LNCAP (cell line): Measurements from ENCODE around the gene BCR.

ENCODE experiments used
- CTCF ChIP-seq: fragments of 450-650 bp; IDR thresholded peaks from 2 replicates; pipeline ENCODE4 v1.5.1; 2017; ENCODE audit warnings: mild to moderate bottlenecking

BCR gene

GRCh38 chr22:23138584-23139435 lies 41.5 kb upstream of the BCR start:
- no peak for TF ChIP-seq CTCF

DNA sequence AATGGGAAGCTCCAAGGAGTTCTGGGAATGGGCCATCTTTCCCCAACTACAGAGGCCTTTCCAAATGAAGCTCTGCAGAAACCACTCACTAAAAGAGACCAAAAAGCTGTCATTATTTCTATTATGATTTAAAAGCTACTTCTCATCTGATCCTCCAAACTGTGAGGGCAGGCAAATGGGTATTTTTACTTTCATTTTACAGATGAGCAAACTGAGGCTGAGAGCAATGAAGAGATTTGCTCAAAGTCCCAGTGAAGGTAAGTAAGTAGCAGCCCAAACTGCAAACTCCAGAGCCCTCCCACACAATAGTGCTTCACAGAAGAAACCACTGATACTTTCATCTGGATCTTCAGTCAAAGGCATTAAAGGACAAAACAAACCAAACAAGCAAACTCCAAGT lies 39.9 kb upstream of the BCR start:
- TF ChIP-seq CTCF = no peak

- TF ChIP-seq CTCF = no peak
Measured at GRCh38 chr22:23142546-23143105, 37.7 kb upstream of the BCR start.

- TF ChIP-seq CTCF = no peak
Measured at GRCh38 chr22:23143119-23143518, 37.2 kb upstream of the BCR start.

DNA sequence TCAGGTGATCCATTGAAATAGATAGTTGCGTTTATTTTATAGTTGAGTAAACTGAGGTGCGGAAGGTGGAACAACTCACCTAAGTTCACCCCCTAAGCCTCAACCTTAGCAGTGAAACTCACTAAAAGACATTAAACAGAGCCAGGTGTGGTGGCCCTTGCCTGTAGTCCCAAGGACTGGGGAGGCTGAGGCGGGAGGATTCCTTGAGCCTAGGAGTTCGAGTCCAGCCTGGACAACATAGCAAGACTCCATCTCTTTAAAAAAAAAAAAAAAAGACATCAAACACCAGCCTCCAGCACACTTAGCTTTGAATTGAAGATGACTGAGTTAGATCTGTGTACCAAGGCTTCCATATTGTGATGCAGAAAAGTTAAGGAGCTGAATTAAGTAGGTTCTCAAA lies 35.9 kb upstream of the BCR start:
- no peak for TF ChIP-seq CTCF

- TF ChIP-seq CTCF = no peak
Measured at GRCh38 chr22:23144932-23145877, 35.1 kb upstream of the BCR start, which contains the start of gene RAB36. RAB36 (plus strand) TSS chr22:23145477; CDS start chr22:23146617, 1,140 bp downstream.

DNA sequence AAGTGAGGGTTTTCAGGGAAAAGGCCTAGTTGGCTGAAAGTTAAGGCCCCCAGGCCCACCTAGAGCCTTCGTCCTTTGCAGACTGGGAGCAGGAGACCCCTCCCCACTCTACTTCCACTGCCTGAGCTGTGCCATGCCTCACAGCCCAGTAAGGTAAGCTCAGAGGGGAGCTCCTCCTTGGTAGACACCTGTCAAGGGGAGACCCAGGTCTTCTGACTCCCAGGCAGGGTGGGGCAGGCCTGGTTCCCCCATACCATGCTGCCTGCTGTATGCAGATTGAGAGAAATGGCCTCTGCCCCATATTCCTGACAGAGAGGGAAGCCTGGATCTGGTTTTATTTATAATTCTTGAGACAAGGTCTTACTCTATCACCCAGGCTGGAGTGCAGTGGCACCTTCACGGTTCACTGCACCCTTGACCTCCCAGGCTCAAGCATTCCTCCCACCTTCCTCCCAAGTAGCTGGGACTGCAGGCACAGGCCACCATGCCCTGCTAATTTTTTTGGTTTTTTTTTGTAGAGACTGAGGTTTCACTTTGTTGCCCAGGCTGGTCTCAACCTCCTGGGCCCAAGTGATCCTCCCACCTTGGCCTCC lies 34.3 kb upstream of the BCR start:
- TF ChIP-seq CTCF = no peak
